ENCODE measurements around the gene PSAPL1.

Gene PSAPL1

DNA sequence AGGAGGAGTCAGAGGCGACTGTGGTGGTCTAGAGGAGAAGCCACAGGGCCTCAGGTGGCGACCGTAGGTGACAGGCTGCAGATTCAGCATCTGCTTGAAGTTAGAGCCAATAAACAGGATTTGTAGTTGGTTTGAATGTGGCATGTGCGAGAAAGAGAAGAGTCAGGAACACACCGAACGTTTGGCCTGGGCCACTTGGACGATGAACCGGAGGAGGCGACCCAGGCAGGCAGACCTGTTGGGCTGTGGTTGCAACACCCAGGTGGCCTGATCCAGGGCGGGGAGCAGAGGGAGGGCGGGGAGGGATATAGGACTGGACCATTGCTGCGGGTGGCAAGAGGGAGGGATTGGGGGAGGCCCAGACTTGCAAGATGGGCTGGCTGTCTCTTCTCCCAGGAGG lies 10.0 kb upstream of the PSAPL1 start:
- no peak overlapping the region for H3K4me3 ChIP-seq (ENCODE audit: control insufficient read depth, low read depth, low read length)
- DNase-seq (ENCODE audit: low read depth), result no peak
- TF ChIP-seq, protein P1, sequence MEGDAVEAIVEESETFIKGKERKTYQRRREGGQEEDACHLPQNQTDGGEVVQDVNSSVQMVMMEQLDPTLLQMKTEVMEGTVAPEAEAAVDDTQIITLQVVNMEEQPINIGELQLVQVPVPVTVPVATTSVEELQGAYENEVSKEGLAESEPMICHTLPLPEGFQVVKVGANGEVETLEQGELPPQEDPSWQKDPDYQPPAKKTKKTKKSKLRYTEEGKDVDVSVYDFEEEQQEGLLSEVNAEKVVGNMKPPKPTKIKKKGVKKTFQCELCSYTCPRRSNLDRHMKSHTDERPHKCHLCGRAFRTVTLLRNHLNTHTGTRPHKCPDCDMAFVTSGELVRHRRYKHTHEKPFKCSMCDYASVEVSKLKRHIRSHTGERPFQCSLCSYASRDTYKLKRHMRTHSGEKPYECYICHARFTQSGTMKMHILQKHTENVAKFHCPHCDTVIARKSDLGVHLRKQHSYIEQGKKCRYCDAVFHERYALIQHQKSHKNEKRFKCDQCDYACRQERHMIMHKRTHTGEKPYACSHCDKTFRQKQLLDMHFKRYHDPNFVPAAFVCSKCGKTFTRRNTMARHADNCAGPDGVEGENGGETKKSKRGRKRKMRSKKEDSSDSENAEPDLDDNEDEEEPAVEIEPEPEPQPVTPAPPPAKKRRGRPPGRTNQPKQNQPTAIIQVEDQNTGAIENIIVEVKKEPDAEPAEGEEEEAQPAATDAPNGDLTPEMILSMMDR (conservative IDR thresholded peaks at IDR 0.05; ENCODE audit: control insufficient read depth, insufficient read depth, low read depth, low read length), result no peak

GRCh38 chr4:7444314-7444713 lies 9.6 kb upstream of the PSAPL1 start:
- DNase-seq (ENCODE audit: low read depth), result no peak
- TF ChIP-seq, protein P1 (conservative IDR thresholded peaks at IDR 0.05; ENCODE audit: control insufficient read depth, insufficient read depth, low read depth, low read length), result no peak
- H3K4me3 ChIP-seq (ENCODE audit: control insufficient read depth, low read depth, low read length), result no peak overlapping the region

DNA sequence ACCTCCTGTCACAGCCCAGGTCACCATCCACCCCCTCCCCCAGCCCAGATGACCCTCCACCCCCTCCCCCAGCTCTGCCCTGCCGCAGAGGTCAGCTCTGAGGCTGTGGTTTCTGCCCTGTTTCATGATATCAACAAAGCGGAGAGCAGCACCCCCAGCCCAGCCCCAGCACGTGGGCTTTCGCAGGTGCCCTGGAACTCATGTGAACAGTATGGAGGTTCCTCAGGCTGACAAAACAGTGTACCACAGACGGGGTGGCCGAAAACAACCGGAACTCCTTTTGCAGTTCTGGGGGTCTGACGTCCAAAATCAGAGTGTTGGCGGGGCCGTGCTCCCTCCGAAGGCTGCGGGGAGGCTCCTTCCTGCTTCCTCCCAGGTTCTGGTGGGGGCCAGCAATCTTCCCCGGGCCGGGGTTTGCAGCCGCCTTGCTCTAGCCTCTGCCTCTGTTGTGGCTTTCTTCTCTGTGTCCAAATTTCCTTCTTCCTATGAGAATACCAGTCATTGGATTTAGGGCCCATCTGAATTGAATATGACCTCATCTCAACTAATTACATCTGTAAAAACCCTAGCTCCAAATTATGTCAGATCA lies 7.9 kb upstream of the PSAPL1 start:
- no peak for DNase-seq (ENCODE audit: low read depth)
- TF ChIP-seq, protein P1 (conservative IDR thresholded peaks at IDR 0.05; ENCODE audit: control insufficient read depth, insufficient read depth, low read depth, low read length), result no peak
- no peak overlapping the region for H3K4me3 ChIP-seq (ENCODE audit: control insufficient read depth, low read depth, low read length)

- TF ChIP-seq, protein P1 (conservative IDR thresholded peaks at IDR 0.05; ENCODE audit: control insufficient read depth, insufficient read depth, low read depth, low read length), result no peak
- DNase-seq (ENCODE audit: low read depth), result no peak
- H3K4me3 ChIP-seq (ENCODE audit: control insufficient read depth, low read depth, low read length), result no peak overlapping the region
These were observed 6.5 kb upstream of the PSAPL1 start for GRCh38 chr4:7441201-7441600.

GRCh38 chr4:7439699-7440098 lies 5.0 kb upstream of the PSAPL1 start:
- no peak for DNase-seq (ENCODE audit: low read depth)
- H3K4me3 ChIP-seq (ENCODE audit: control insufficient read depth, low read depth, low read length), result no peak overlapping the region
- TF ChIP-seq, protein P1 (conservative IDR thresholded peaks at IDR 0.05; ENCODE audit: control insufficient read depth, insufficient read depth, low read depth, low read length), result no peak

DNA sequence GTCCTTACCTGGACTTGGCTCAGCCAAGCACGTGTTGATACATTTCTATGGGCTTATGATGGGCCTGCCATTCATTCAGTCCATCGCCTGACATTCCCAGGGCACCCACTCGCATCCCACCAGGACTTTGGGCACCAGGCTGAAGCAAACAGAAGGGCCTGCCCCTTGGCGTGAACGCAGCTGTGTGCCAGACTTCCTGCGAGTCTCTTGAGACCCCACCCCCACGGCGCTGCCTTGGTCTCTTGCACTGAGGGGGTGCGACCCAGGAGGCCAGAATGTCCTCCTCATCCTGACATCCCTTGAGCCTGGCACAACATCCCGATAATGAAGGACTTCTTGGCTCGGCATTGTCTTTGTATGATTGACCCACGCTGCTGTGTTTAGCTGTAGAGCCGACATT lies 1.5 kb upstream of the PSAPL1 start:
- no peak for DNase-seq (ENCODE audit: low read depth)
- H3K4me3 ChIP-seq (ENCODE audit: control insufficient read depth, low read depth, low read length), result no peak overlapping the region
- TF ChIP-seq, protein P1 (conservative IDR thresholded peaks at IDR 0.05; ENCODE audit: control insufficient read depth, insufficient read depth, low read depth, low read length), result no peak
